Naive thymus-derived CD4-positive, alpha-beta T cell (primary cell): ENCODE measurements around the gene RSU1. TPM values are rescaled to one million over a fixed set of nuclear protein-coding genes. Genes with fewer than 3 reads are reported as not detected.

Experiments
- ATAC-seq: fragments of 150-1000 bp; cut with Tn5 transposase; 2 replicates; pipeline ENCODE4 v1.10.0; 2021; ENCODE audit warnings: mild to moderate bottlenecking, moderate library complexity
- CTCF ChIA-PET: fragments of 350-600 bp; sonication (Branson Sonifier 250); formaldehyde crosslinking; loops from one replicate; lab custom pipeline; 2021; ENCODE audit warnings: antibody characterized with exemption; lab: Charles Lee
- POLR2A ChIA-PET: fragments of 350-600 bp; sonication (Branson Sonifier 250); formaldehyde crosslinking; loops from one replicate; lab custom pipeline; 2021; ENCODE audit warnings: antibody characterized with exemption, inconsistent platforms; lab: Charles Lee
- DNase-seq, 9 donors: peaks; one replicate each; pipeline versions ENCODE4 v3.0.0 to v3.0.0-alpha.2; 2020 to 2022; ENCODE audit warnings: mixed read lengths in 1 of 9
- H3K27ac ChIP-seq: one replicate; pipeline ENCODE4 v1.7.0; 2013; ENCODE audit warnings: mild to moderate bottlenecking, low read depth, low read length, moderate library complexity
- H3K27me3 ChIP-seq, 2 donors: one replicate each; pipeline ENCODE4 v1.7.0; 2013; ENCODE audit warnings: low read length in 2 of 2, mild to moderate bottlenecking in 2 of 2, moderate library complexity in 2 of 2; ENCODE audit not compliant: control insufficient read depth in 2 of 2, insufficient read depth in 2 of 2
- H3K36me3 ChIP-seq, 3 experiments: 1 replicate in 2 of 3; 2 replicates in 1 of 3; pipeline ENCODE4 v1.7.0; 2013; ENCODE audit warnings: low read length in 3 of 3, mild to moderate bottlenecking in 3 of 3, moderate library complexity in 1 of 3; ENCODE audit not compliant: insufficient read depth in 3 of 3, control insufficient read depth in 2 of 3
- H3K4me1 ChIP-seq, 2 donors: one replicate each; pipeline ENCODE4 v1.7.0; 2013; ENCODE audit warnings: low read length in 2 of 2, mild to moderate bottlenecking in 2 of 2, moderate library complexity in 1 of 2; ENCODE audit not compliant: control insufficient read depth in 2 of 2, insufficient read depth in 2 of 2
- H3K4me3 ChIP-seq: 2 replicates; pipeline ENCODE4 v1.7.0; 2013; ENCODE audit warnings: mild to moderate bottlenecking, low read length
- H3K9me3 ChIP-seq, 3 experiments: 1 replicate in 2 of 3; 2 replicates in 1 of 3; pipeline ENCODE4 v1.7.0; 2013; ENCODE audit warnings: low read length in 3 of 3; ENCODE audit not compliant: control insufficient read depth in 2 of 3
- H3K27ac Mint-ChIP-seq, 9 donors: one replicate each; pipeline ENCODE4 v1.8.0; 2020 to 2022; ENCODE audit warnings: mixed read lengths in 9 of 9, mild to moderate bottlenecking in 8 of 9, moderate library complexity in 5 of 9, inconsistent platforms in 2 of 9
- H3K27me3 Mint-ChIP-seq, 5 donors: one replicate each; pipeline ENCODE4 v1.8.0; 2021 to 2022; ENCODE audit warnings: mixed read lengths in 5 of 5, mild to moderate bottlenecking in 1 of 5
- H3K36me3 Mint-ChIP-seq, 5 donors: one replicate each; pipeline ENCODE4 v1.8.0; 2020 to 2022; ENCODE audit warnings: mixed read lengths in 5 of 5, mild to moderate bottlenecking in 3 of 5, inconsistent platforms in 1 of 5
- H3K4me1 Mint-ChIP-seq, 7 donors: one replicate each; pipeline ENCODE4 v1.8.0; 2020 to 2022; ENCODE audit warnings: mixed read lengths in 7 of 7, mild to moderate bottlenecking in 3 of 7, inconsistent platforms in 1 of 7
- H3K4me3 Mint-ChIP-seq, 10 donors: one replicate each; pipeline ENCODE4 v1.8.0; 2020 to 2022; ENCODE audit warnings: mild to moderate bottlenecking in 10 of 10, mixed read lengths in 10 of 10, moderate library complexity in 6 of 10, inconsistent platforms in 2 of 10
- H3K9me3 Mint-ChIP-seq, 11 donors: one replicate each; pipeline ENCODE4 v1.8.0; 2020 to 2022; ENCODE audit warnings: mixed read lengths in 11 of 11, mild to moderate bottlenecking in 4 of 11, inconsistent platforms in 1 of 11, moderate library complexity in 1 of 11
- intact Hi-C, 2 donors: fragments of 100-400 bp; cut with micrococcal nuclease; formaldehyde crosslinking; loops; one replicate each; pipeline ENCODE4 v1.15.1; 2023
- polyA plus RNA-seq, 2 donors: library from polyadenylated mRNA; unstranded; fragments of 300-500 nt; fragmentation: Illumina TruSeq; gene quantifications; one replicate each; pipeline ENCODE4 v1.2.3, GENCODE V29; 2021
- total RNA-seq, 6 experiments: library from RNA in 5 of 6; stranded (reverse) in 5 of 6; gene quantifications; 1 replicate in 5 of 6; 2 replicates in 1 of 6; pipeline ENCODE4 v1.2.3 and lab custom pipeline; 2021 to 2026

RSU1 gene
- total and polyA plus RNA-seq, 7 experiments from 2014 or later, result 36.1 to 108 (median 50.4) TPM

GRCh38 chr10:16626697-16627096 is 190.5 kb downstream of the RSU1 start:
- H3K9me3 ChIP-seq, result peaks cover 0 to 6% (median 0%) of the 10 kb centered on the region in 3 experiments
- peaks cover 7 to 79% (median 65%) of the 10 kb centered on the region in 5 donors for H3K36me3 Mint-ChIP-seq
- H3K4me3 ChIP-seq, result no peak overlapping the region
- H3K4me1 Mint-ChIP-seq, result peaks cover 0 to 6% (median 0%) of the 10 kb centered on the region in 7 donors
- H3K27me3 ChIP-seq, result no peaks in the 10 kb centered on the region
- ChIA-PET POLR2A (no interaction called here), CTCF (no interaction called here)
- no peak overlapping the region for H3K4me3 Mint-ChIP-seq
- H3K27ac ChIP-seq, result no peak overlapping the region
- H3K27me3 Mint-ChIP-seq, result no peaks in the 10 kb centered on the region
- H3K36me3 ChIP-seq, result no peaks in the 10 kb centered on the region
- intact Hi-C loops, result no loop called here
- H3K9me3 Mint-ChIP-seq, result peaks cover 0 to 28% (median 12%) of the 10 kb centered on the region in 11 donors
- DNase-seq (no peak), ATAC-seq (no peak)
- H3K27ac Mint-ChIP-seq, result no peak overlapping the region
- no peaks in the 10 kb centered on the region for H3K4me1 ChIP-seq

GRCh38 chr10:16612981-16613355 is 204.3 kb downstream of the RSU1 start:
- intact Hi-C loops, result no loop called here

GRCh38 chr10:16612115-16612980 is 204.9 kb downstream of the RSU1 start:
- DNase-seq (peak in 3 of 9 donors; percentile 1 to 17 (median 3)), ATAC-seq (no peak)
- peaks cover 4 to 67% (median 58%) of the 10 kb centered on the region in 5 donors for H3K36me3 Mint-ChIP-seq
- no peak overlapping the region for H3K4me3 Mint-ChIP-seq
- Histone ChIP-seq H3K27me3 (no peaks in the 10 kb centered on the region), H3K4me1 (no peaks in the 10 kb centered on the region), H3K36me3 (no peaks in the 10 kb centered on the region), H3K27ac (no peak overlapping the region), H3K4me3 (no peak overlapping the region), H3K9me3 (no peaks in the 10 kb centered on the region)
- intact Hi-C loops, result no loop called here
- no peaks in the 10 kb centered on the region for H3K27me3 Mint-ChIP-seq
- H3K9me3 Mint-ChIP-seq, result peaks cover 9 to 29% (median 17%) of the 10 kb centered on the region in 11 donors
- ChIA-PET CTCF (no interaction called here), POLR2A (no interaction called here)
- H3K4me1 Mint-ChIP-seq, result no peaks in the 10 kb centered on the region
- no peak overlapping the region for H3K27ac Mint-ChIP-seq

More at GRCh38 chr10:16612981-16613355, 204.3 kb downstream of the RSU1 start:
- peaks cover 9 to 35% (median 19%) of the 10 kb centered on the region in 11 donors for H3K9me3 Mint-ChIP-seq
- Histone ChIP-seq H3K9me3 (no peaks in the 10 kb centered on the region), H3K4me3 (no peak overlapping the region), H3K36me3 (no peaks in the 10 kb centered on the region), H3K27me3 (no peaks in the 10 kb centered on the region), H3K27ac (no peak overlapping the region), H3K4me1 (no peaks in the 10 kb centered on the region)
- ChIA-PET POLR2A (no interaction called here), CTCF (no interaction called here)
- no peak for ATAC-seq
- no peak overlapping the region for H3K27ac Mint-ChIP-seq
- no peak overlapping the region for H3K4me3 Mint-ChIP-seq
- H3K36me3 Mint-ChIP-seq, result peaks cover 4 to 67% (median 58%) of the 10 kb centered on the region in 5 donors
- no peak for DNase-seq
- H3K4me1 Mint-ChIP-seq, result no peaks in the 10 kb centered on the region
- no peaks in the 10 kb centered on the region for H3K27me3 Mint-ChIP-seq

DNA sequence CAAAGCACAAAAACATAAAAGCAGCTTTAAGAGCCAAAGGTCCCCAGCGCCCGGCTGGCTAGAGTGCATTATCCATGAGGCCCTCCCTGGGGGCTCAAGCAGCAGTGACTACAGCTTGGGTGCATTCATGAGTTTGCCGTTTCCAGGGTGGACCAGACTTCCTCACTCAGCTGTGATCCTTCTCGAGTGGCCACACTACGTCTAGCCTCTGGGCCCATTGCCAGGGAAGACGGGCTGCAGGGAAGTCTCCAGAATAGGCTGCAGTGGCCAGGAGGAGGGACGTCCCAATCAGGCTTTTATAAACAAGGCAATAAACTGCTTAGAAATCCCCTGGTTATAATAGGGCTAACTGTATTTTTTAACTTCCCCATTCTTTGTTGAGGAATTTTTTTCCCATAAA is 206.2 kb downstream of the RSU1 start:
- Mint-ChIP-seq H3K4me3 (no peak overlapping the region), H3K27me3 (no peaks in the 10 kb centered on the region), H3K4me1 (no peaks in the 10 kb centered on the region), H3K27ac (no peak overlapping the region), H3K9me3 (peaks cover 6 to 15% (median 13%) of the 10 kb centered on the region in 11 donors), H3K36me3 (peaks cover 4 to 59% (median 59%) of the 10 kb centered on the region in 5 donors)
- no peak for DNase-seq
- Histone ChIP-seq H3K36me3 (no peaks in the 10 kb centered on the region), H3K27ac (no peak overlapping the region), H3K9me3 (no peaks in the 10 kb centered on the region), H3K4me1 (no peaks in the 10 kb centered on the region), H3K4me3 (no peak overlapping the region), H3K27me3 (no peaks in the 10 kb centered on the region)
- ChIA-PET POLR2A (no interaction called here), CTCF (no interaction called here)
- ATAC-seq, result no peak
- intact Hi-C loops, result no loop called here

- ChIA-PET CTCF (no interaction called here), POLR2A (no interaction called here)
- DNase-seq (no peak), ATAC-seq (no peak)
- intact Hi-C loops, result no loop called here
- Mint-ChIP-seq H3K27ac (no peak overlapping the region), H3K9me3 (peaks cover 0 to 4% (median 0%) of the 10 kb centered on the region in 11 donors), H3K36me3 (peaks cover 0 to 50% (median 45%) of the 10 kb centered on the region in 5 donors), H3K27me3 (no peaks in the 10 kb centered on the region), H3K4me1 (no peaks in the 10 kb centered on the region), H3K4me3 (no peak overlapping the region)
- Histone ChIP-seq H3K4me1 (no peaks in the 10 kb centered on the region), H3K27me3 (no peaks in the 10 kb centered on the region), H3K36me3 (no peaks in the 10 kb centered on the region), H3K9me3 (no peaks in the 10 kb centered on the region), H3K27ac (no peak overlapping the region), H3K4me3 (no peak overlapping the region)
Observed at GRCh38 chr10:16609211-16609610, 208.0 kb downstream of the RSU1 start.

DNA sequence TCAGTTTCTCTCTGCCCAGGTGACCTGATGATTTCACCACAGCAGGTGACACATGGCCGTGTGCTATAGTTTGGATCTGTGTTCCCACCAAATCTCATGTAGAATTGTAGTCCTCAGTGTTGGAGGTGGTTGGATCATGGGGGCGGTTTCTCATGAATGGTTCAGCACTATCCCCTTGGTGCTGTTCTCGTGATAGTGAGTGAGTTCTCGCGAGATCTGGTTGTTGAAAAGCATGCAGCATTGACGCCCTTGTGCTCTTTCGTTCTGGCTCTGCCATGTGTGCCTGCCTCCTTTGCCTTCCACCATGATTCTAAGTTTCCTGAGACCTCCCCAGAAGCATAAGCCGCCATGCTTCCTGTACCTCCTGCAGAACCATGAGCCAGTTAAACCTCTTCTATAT is 210.3 kb downstream of the RSU1 start:
- POLR2A ChIA-PET, result no interaction called here

More for the DNA sequence above, 210.3 kb downstream of the RSU1 start:
- peaks cover 0 to 6% (median 0%) of the 10 kb centered on the region in 11 donors for H3K9me3 Mint-ChIP-seq
- H3K27ac ChIP-seq, result no peak overlapping the region
- H3K4me1 Mint-ChIP-seq, result peaks cover 0 to 2% (median 0%) of the 10 kb centered on the region in 7 donors
- peaks cover 0 to 1% (median 0%) of the 10 kb centered on the region in 3 experiments for H3K36me3 ChIP-seq
- DNase-seq, result no peak
- no peaks in the 10 kb centered on the region for H3K27me3 Mint-ChIP-seq
- CTCF ChIA-PET, result interaction anchor here (0.8 kb wide), 1 partner anchor 705 kb away, joined by 3 read pairs; no protein-coding TSS in a partner anchor
- no peaks in the 10 kb centered on the region for H3K27me3 ChIP-seq
- no peaks in the 10 kb centered on the region for H3K9me3 ChIP-seq
- peaks cover 0 to 56% (median 46%) of the 10 kb centered on the region in 5 donors for H3K36me3 Mint-ChIP-seq
- H3K4me3 ChIP-seq, result no peak overlapping the region
- no peaks in the 10 kb centered on the region for H3K4me1 ChIP-seq
- intact Hi-C loops, result no loop called here
- H3K27ac Mint-ChIP-seq, result no peak overlapping the region
- H3K4me3 Mint-ChIP-seq, result no peak overlapping the region
- no peak for ATAC-seq
